ENCODE results near the gene OXLD1. TPM values are rescaled to one million over a fixed set of nuclear protein-coding genes. Genes with fewer than 3 reads are reported as not detected.

The OXLD1 gene
- total and polyA plus RNA-seq, 2 experiments from 2014 or later = 48.5 to 49.3 TPM

GRCh38 chr17:81636505-81637288, 29.7 kb downstream of the OXLD1 start, which contains the start of the genes NPLOC4 and TSPAN10:
Gene NPLOC4 (minus strand): TSS chr17:81637112. CDS start chr17:81636930, 182 bp downstream.
Gene TSPAN10 (plus strand): TSS chr17:81637196. CDS start chr17:81642413, 5,217 bp downstream.
- Histone ChIP-seq H3K4me2 (ENCODE audit: unreplicated experiment) (peak within 1 kb of the TSS; percentile 89), H3K79me2 (ENCODE audit: insufficient read depth) (peaks cover 50% of the 10 kb centered on the region), H3K4me3 (peak within 1 kb of the TSS; percentile 90), H3F3A (ENCODE audit: insufficient read depth) (no peaks in the 10 kb centered on the region), H3K4me1 (ENCODE audit: insufficient read depth) (peaks cover 20% of the 10 kb centered on the region), H3K27ac (peak within 1 kb of the TSS; percentile 89), H3K36me3 (ENCODE audit: low read depth) (peaks cover under 1% of the 10 kb centered on the region; the same call in 1 of the 2 replicates), H3K9me3 (ENCODE audit: low read depth) (no peaks in the 10 kb centered on the region), H3K9me2 (ENCODE audit: insufficient read depth) (no peaks in the 10 kb centered on the region), H3K9ac (peak within 1 kb of the TSS; percentile 94), H3K27me3 (replicated peaks; ENCODE audit: insufficient read depth) (no peaks in the 10 kb centered on the region), H4K20me1 (ENCODE audit: insufficient read depth) (peaks cover 7% of the 10 kb centered on the region; the same call in 1 of the 2 replicates), H2AFZ (peak within 1 kb of the TSS; percentile 95)
- in situ Hi-C loops (cut with MboI) = no loop called here
- TF ChIP-seq EZH2 (IDR thresholded peaks at IDR 0.05; ENCODE audit: insufficient read depth, poor library complexity, severe bottlenecking) (no peak), EZH2phosphoT487 (IDR thresholded peaks at IDR 0.05; ENCODE audit: insufficient read depth, low read depth) (no peak)
- 1 to 2% methylated on average over 30 to 73 of the region's 77 CpGs for WGBS, 2 experiments (ENCODE audit: low coverage in 1 of 2, low lambda C conversion rate in 2 of 2, missing lambda C conversion rate in 2 of 2)
- peak; percentile 93 for DNase-seq

DNA sequence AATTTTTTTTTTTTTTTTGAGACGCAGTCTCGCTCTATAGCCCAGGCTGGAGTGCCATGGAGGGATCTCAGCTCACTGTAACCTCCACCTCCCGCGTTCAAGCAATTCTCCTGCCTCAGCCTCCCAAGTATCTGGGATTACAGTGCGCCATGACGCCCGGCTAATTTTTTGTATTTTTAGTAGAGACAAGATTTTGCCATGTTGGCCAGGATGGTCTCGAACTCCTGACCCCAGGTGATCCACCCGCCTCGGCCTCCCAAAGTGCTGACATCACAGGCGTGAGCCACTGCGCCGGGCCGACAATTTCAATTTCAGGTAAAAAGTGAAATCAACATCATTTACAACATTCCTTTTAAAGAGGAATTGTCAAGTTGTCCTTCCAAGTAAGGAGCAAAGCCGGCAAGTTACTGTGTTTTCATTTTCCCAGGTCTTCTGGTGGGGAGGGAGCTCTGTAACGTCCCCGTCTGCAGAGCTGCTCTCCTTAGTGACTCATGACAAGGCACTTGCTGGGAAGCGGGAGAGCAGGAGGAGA, 30.4 kb downstream of the OXLD1 start:
- Histone ChIP-seq H3K9me3 (ENCODE audit: low read depth) (no peaks in the 10 kb centered on the region), H4K20me1 (ENCODE audit: insufficient read depth) (peaks cover 7% of the 10 kb centered on the region; the same call in 1 of the 2 replicates), H3K9ac (peak overlapping the region; percentile 94), H3K36me3 (ENCODE audit: low read depth) (peaks cover 4% of the 10 kb centered on the region; the same call in 1 of the 2 replicates), H3K4me2 (ENCODE audit: unreplicated experiment) (peak overlapping the region; percentile 85), H3K9me2 (ENCODE audit: insufficient read depth) (no peaks in the 10 kb centered on the region), H2AFZ (peak overlapping the region; percentile 49; the same call in 1 of the 2 replicates), H3K4me1 (ENCODE audit: insufficient read depth) (peaks cover 17% of the 10 kb centered on the region), H3F3A (ENCODE audit: insufficient read depth) (no peaks in the 10 kb centered on the region; the same call in 1 of the 2 replicates), H3K27me3 (replicated peaks; ENCODE audit: insufficient read depth) (no peaks in the 10 kb centered on the region), H3K27ac (peak overlapping the region; percentile 89), H3K4me3 (peak overlapping the region; percentile 90), H3K79me2 (ENCODE audit: insufficient read depth) (peaks cover 56% of the 10 kb centered on the region)
- DNase-seq = peak; percentile 83
- TF ChIP-seq EZH2phosphoT487 (IDR thresholded peaks at IDR 0.05; ENCODE audit: insufficient read depth, low read depth) (no peak), EZH2 (IDR thresholded peaks at IDR 0.05; ENCODE audit: insufficient read depth, poor library complexity, severe bottlenecking) (no peak)
- in situ Hi-C loops (cut with MboI) = no loop called here
- 13 to 18% methylated on average over 18 of the region's 18 CpGs for WGBS, 2 experiments (ENCODE audit: low coverage in 1 of 2, low lambda C conversion rate in 2 of 2, missing lambda C conversion rate in 2 of 2)

DNA sequence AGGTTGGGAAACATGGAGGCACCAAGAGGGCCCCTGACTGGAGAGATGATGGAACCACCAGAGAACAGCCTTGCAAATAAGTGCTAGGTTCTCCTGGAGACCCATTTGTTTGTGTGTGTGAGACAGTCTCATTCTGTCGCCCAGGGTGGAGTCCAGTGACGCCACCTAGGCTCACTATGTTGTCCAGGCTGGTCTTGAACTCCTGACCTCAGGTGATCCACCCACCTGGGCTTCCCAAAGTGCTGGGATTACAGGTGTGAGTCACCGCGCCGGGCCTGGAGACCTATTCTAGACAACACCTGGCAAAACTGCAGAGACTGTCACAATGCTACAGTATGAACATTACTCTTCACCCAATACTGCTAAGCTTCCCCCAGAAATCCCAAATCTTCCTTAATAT, 31.0 kb downstream of the OXLD1 start:
- peaks cover 7% of the 10 kb centered on the region; the same call in 1 of the 2 replicates for H4K20me1 ChIP-seq (ENCODE audit: insufficient read depth)

DNA sequence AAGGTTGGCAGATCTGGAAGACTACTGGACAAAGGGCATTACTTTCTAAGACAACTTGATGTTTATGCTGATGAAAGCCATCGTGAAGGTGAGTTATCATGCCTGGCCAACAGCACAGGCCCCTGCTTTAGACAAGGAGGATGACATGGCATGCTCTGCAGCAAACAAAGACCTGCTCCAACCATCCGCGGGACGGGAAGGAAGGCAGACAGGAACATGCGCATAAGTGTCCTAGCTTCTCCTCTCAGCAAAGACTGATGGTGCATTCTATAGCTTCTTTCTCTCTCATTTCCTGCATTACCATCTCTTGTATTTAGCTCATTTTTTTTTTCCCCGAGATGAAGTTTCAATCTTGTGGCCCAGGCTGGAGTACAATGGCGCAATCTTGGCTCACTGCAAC, 34.9 kb downstream of the OXLD1 start:
- Histone ChIP-seq H3K9me2 (ENCODE audit: insufficient read depth) (no peaks in the 10 kb centered on the region), H3K27me3 (replicated peaks; ENCODE audit: insufficient read depth) (no peaks in the 10 kb centered on the region), H3K4me2 (ENCODE audit: unreplicated experiment) (no peak overlapping the region), H3K9me3 (ENCODE audit: low read depth) (no peaks in the 10 kb centered on the region), H3K27ac (no peak overlapping the region), H3K79me2 (ENCODE audit: insufficient read depth) (peaks cover 94% of the 10 kb centered on the region), H2AFZ (no peak overlapping the region), H3K4me1 (ENCODE audit: insufficient read depth) (peaks cover 17% of the 10 kb centered on the region), H3K4me3 (no peak overlapping the region), H3K36me3 (ENCODE audit: low read depth) (peaks cover 36% of the 10 kb centered on the region), H3K9ac (no peak overlapping the region), H3F3A (ENCODE audit: insufficient read depth) (peaks cover 8% of the 10 kb centered on the region), H4K20me1 (ENCODE audit: insufficient read depth) (peaks cover 7% of the 10 kb centered on the region)
- DNase-seq = no peak
- in situ Hi-C loops (cut with MboI) = no loop called here
- TF ChIP-seq EZH2phosphoT487 (IDR thresholded peaks at IDR 0.05; ENCODE audit: insufficient read depth, low read depth) (no peak), EZH2 (IDR thresholded peaks at IDR 0.05; ENCODE audit: insufficient read depth, poor library complexity, severe bottlenecking) (no peak)
- WGBS, 2 experiments (ENCODE audit: low coverage in 1 of 2, low lambda C conversion rate in 2 of 2, missing lambda C conversion rate in 2 of 2) = 80 to 81% methylated on average over 7 of the region's 7 CpGs

More for the DNA sequence above, 31.0 kb downstream of the OXLD1 start:
- Histone ChIP-seq H2AFZ (no peak overlapping the region), H3K27me3 (replicated peaks; ENCODE audit: insufficient read depth) (no peaks in the 10 kb centered on the region), H3K9me3 (ENCODE audit: low read depth) (no peaks in the 10 kb centered on the region), H3K4me2 (ENCODE audit: unreplicated experiment) (peak overlapping the region; percentile 85), H3K27ac (peak overlapping the region; percentile 89), H3K79me2 (ENCODE audit: insufficient read depth) (peaks cover 62% of the 10 kb centered on the region), H3K9ac (peak overlapping the region; percentile 94), H3F3A (ENCODE audit: insufficient read depth) (no peaks in the 10 kb centered on the region; the same call in 1 of the 2 replicates), H3K4me1 (ENCODE audit: insufficient read depth) (peaks cover 17% of the 10 kb centered on the region), H3K4me3 (peak overlapping the region; percentile 90), H3K9me2 (ENCODE audit: insufficient read depth) (no peaks in the 10 kb centered on the region), H3K36me3 (ENCODE audit: low read depth) (peaks cover 4% of the 10 kb centered on the region; the same call in 1 of the 2 replicates)
- TF ChIP-seq EZH2phosphoT487 (IDR thresholded peaks at IDR 0.05; ENCODE audit: insufficient read depth, low read depth) (no peak), EZH2 (IDR thresholded peaks at IDR 0.05; ENCODE audit: insufficient read depth, poor library complexity, severe bottlenecking) (no peak)
- no peak for DNase-seq
- in situ Hi-C loops (cut with MboI) = no loop called here
- WGBS, 2 experiments (ENCODE audit: low coverage in 1 of 2, low lambda C conversion rate in 2 of 2, missing lambda C conversion rate in 2 of 2) = 76 to 80% methylated on average over 5 of the region's 5 CpGs
